Astrocyte (in vitro differentiated cells and primary cell): Measurements from ENCODE around the gene UTS2R. TPM values are rescaled to one million over a fixed set of nuclear protein-coding genes. Genes with fewer than 3 reads are reported as not detected.
A peak's percentile ranks its signal among the peaks of the same experiment; 100 is the strongest.

Source experiments
- DNase-seq: peaks from one replicate; pipeline ENCODE4 v3.0.0-alpha.2; 2010; ENCODE audit warnings: low read depth
- FAIRE-seq: peaks from 2 replicates; lab custom pipeline; 2011; peaks lifted over from hg19 to GRCh38; lab: Jason Lieb, UNC
- H2AFZ ChIP-seq: 2 replicates; pipeline ENCODE4 v1.6.0; 2012; ENCODE audit warnings: low read depth, low read length, inconsistent platforms
- H3K27ac ChIP-seq: 2 replicates; pipeline ENCODE4 v1.5.1; 2011; ENCODE audit warnings: low read depth, low read length, inconsistent platforms
- H3K27me3 ChIP-seq: 2 replicates; pipeline ENCODE4 v1.6.0; 2011; ENCODE audit warnings: low read length, inconsistent platforms; ENCODE audit not compliant: insufficient read depth
- H3K36me3 ChIP-seq: 2 replicates; pipeline ENCODE4 v1.5.1; 2011; ENCODE audit warnings: low read length, inconsistent platforms; ENCODE audit not compliant: insufficient read depth
- H3K4me1 ChIP-seq: 2 replicates; pipeline ENCODE4 v1.5.1; 2011; ENCODE audit warnings: low read length, inconsistent platforms; ENCODE audit not compliant: insufficient read depth
- H3K4me2 ChIP-seq: 2 replicates; pipeline ENCODE4 v1.6.0; 2012; ENCODE audit warnings: low read length, inconsistent platforms
- H3K4me3 ChIP-seq: 2 replicates; pipeline ENCODE4 v1.5.1; 2011; ENCODE audit warnings: low read depth, mild to moderate bottlenecking, low read length, inconsistent platforms; ENCODE audit not compliant: insufficient read depth
- H3K79me2 ChIP-seq: 2 replicates; pipeline ENCODE4 v1.6.0; 2012; ENCODE audit warnings: mild to moderate bottlenecking, low read length, inconsistent platforms; ENCODE audit not compliant: insufficient read depth
- H3K9ac ChIP-seq: 2 replicates; pipeline ENCODE4 v1.6.0; 2012; ENCODE audit warnings: mild to moderate bottlenecking, low read length, inconsistent platforms
- H3K9me3 ChIP-seq: 2 replicates; pipeline ENCODE4 v1.5.1; 2012; ENCODE audit warnings: low read depth, mild to moderate bottlenecking, low read length, inconsistent platforms; ENCODE audit not compliant: insufficient read depth
- H4K20me1 ChIP-seq: 2 replicates; pipeline ENCODE4 v1.6.0; 2012; ENCODE audit warnings: low read length, inconsistent platforms; ENCODE audit not compliant: insufficient read depth
- H3K27ac Mint-ChIP-seq: one replicate; pipeline ENCODE4 v1.8.0; 2021; ENCODE audit warnings: mild to moderate bottlenecking, mixed read lengths; ENCODE audit not compliant: unreplicated experiment
- H3K27me3 Mint-ChIP-seq: one replicate; pipeline ENCODE4 v1.8.0; 2021; ENCODE audit warnings: low read depth, mixed read lengths; ENCODE audit not compliant: unreplicated experiment
- H3K36me3 Mint-ChIP-seq: one replicate; pipeline ENCODE4 v1.8.0; 2021; ENCODE audit warnings: low read depth, mixed read lengths; ENCODE audit not compliant: unreplicated experiment
- H3K4me1 Mint-ChIP-seq: one replicate; pipeline ENCODE4 v1.8.0; 2021; ENCODE audit warnings: low read depth, mixed read lengths; ENCODE audit not compliant: unreplicated experiment
- H3K4me3 Mint-ChIP-seq: one replicate; pipeline ENCODE4 v1.8.0; 2021; ENCODE audit warnings: mild to moderate bottlenecking, moderate library complexity, mixed read lengths; ENCODE audit not compliant: unreplicated experiment
- H3K9me3 Mint-ChIP-seq: one replicate; pipeline ENCODE4 v1.8.0; 2021; ENCODE audit warnings: mild to moderate bottlenecking, mixed read lengths; ENCODE audit not compliant: unreplicated experiment
- EZH2 ChIP-seq: IDR thresholded peaks from 2 replicates; pipeline ENCODE4 v1.6.1; 2012; ENCODE audit warnings: mild to moderate bottlenecking, low read length, inconsistent platforms; ENCODE audit not compliant: insufficient read depth
- total RNA-seq: library from RNA; stranded (reverse); gene quantifications from 2 replicates; pipeline ENCODE4 v1.2.1, GENCODE V29; 2021
- TF ChIP-seq, protein P1 (sequence below): IDR thresholded peaks from 2 replicates; pipeline ENCODE4 v1.5.1; 2011; ENCODE audit warnings: low read depth, mild to moderate bottlenecking, inconsistent platforms, low read length, moderate library complexity; ENCODE audit not compliant: insufficient read depth

The UTS2R gene
- total RNA-seq, 1 donor from 2014 or later, result not detected

DNA sequence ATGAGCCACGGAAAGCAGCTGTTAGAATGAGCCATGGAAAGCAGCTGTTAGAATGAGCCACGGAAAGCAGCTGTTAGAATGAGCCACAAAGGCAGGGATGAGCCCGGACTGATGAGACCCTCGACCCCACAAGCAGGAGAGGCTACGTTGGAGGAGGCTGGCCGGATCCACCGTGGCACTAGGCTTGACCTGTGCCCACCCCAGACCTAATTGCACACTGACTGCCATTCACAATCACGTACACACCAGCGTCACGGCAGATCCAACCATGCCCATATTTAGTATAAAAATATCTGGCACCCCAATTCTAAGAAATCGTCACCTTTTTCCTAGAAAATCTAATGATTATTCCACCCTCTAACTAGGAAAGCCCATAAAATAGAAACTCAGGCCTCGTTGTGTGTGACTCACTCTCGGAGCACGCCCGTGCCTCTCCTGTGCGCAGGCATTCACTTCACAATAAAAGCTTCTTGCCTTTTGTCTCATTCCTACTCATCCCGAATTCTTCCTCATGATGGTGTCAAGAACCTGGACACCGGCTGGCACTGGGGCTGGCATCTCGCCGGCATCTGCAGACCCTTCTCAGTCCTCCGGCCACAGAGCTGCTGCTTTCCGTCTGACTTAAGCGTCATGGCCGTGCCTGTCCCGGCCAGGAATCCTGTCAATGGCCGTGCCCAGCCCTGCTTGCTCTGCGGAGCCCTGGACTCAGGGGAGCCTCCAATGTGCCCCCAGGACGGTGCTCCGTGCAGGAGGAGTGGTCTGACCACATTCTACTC, 32.5 kb upstream of the UTS2R start:
- DNase-seq, result peak; percentile 65
- H3K27ac ChIP-seq, result no peak overlapping the region
- peaks cover 41% of the 10 kb centered on the region for H3K27me3 Mint-ChIP-seq

GRCh38 chr17:82339634-82340580, 31.7 kb upstream of the UTS2R start:
- H3K4me1 Mint-ChIP-seq, result peaks cover 3% of the 10 kb centered on the region
- H3K4me3 Mint-ChIP-seq, result no peak overlapping the region
- peaks cover 24% of the 10 kb centered on the region for H3K4me1 ChIP-seq
- no peaks in the 10 kb centered on the region for H3K36me3 ChIP-seq
- H3K27me3 ChIP-seq, result no peaks in the 10 kb centered on the region
- H4K20me1 ChIP-seq, result no peaks in the 10 kb centered on the region
- no peaks in the 10 kb centered on the region for H3K79me2 ChIP-seq
- H3K9me3 Mint-ChIP-seq, result peaks cover 3% of the 10 kb centered on the region
- no peak overlapping the region for H3K27ac Mint-ChIP-seq
- H3K4me2 ChIP-seq, result peak overlapping the region; percentile 88
- H3K9ac ChIP-seq, result peak overlapping the region; percentile 62
- H3K4me3 ChIP-seq, result peak overlapping the region; percentile 50
- FAIRE-seq, result no peak
- DNase-seq, result no peak
- H3K27me3 Mint-ChIP-seq, result peaks cover 37% of the 10 kb centered on the region
- peak overlapping the region; percentile 93 for H2AFZ ChIP-seq
- H3K27ac ChIP-seq, result no peak overlapping the region
- peaks cover 1% of the 10 kb centered on the region for H3K36me3 Mint-ChIP-seq
- no peak for TF ChIP-seq EZH2
- TF ChIP-seq, protein P1, sequence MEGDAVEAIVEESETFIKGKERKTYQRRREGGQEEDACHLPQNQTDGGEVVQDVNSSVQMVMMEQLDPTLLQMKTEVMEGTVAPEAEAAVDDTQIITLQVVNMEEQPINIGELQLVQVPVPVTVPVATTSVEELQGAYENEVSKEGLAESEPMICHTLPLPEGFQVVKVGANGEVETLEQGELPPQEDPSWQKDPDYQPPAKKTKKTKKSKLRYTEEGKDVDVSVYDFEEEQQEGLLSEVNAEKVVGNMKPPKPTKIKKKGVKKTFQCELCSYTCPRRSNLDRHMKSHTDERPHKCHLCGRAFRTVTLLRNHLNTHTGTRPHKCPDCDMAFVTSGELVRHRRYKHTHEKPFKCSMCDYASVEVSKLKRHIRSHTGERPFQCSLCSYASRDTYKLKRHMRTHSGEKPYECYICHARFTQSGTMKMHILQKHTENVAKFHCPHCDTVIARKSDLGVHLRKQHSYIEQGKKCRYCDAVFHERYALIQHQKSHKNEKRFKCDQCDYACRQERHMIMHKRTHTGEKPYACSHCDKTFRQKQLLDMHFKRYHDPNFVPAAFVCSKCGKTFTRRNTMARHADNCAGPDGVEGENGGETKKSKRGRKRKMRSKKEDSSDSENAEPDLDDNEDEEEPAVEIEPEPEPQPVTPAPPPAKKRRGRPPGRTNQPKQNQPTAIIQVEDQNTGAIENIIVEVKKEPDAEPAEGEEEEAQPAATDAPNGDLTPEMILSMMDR, result no peak
- H3K9me3 ChIP-seq, result peaks cover 3% of the 10 kb centered on the region

More for the DNA sequence above, 32.5 kb upstream of the UTS2R start:
- Histone ChIP-seq H4K20me1 (no peaks in the 10 kb centered on the region), H3K9ac (peak overlapping the region; percentile 62), H3K9me3 (peaks cover 3% of the 10 kb centered on the region), H3K4me3 (peak overlapping the region; percentile 50), H3K36me3 (no peaks in the 10 kb centered on the region), H3K4me2 (peak overlapping the region; percentile 88), H3K27me3 (peaks cover 2% of the 10 kb centered on the region), H3K79me2 (no peaks in the 10 kb centered on the region), H3K4me1 (peaks cover 27% of the 10 kb centered on the region), H2AFZ (peak overlapping the region; percentile 93)
- no peak overlapping the region for H3K4me3 Mint-ChIP-seq
- H3K4me1 Mint-ChIP-seq, result peaks cover 3% of the 10 kb centered on the region
- peak; percentile 73 for FAIRE-seq
- peaks cover 3% of the 10 kb centered on the region for H3K9me3 Mint-ChIP-seq
- TF ChIP-seq EZH2, result no peak
- TF ChIP-seq, protein P1, result no peak
- H3K27ac Mint-ChIP-seq, result no peak overlapping the region
- H3K36me3 Mint-ChIP-seq, result peaks cover 1% of the 10 kb centered on the region
